NCI-H2171 treated with DMSO at 0.1 percent for 48 hours (cell line): ENCODE data around the gene DNAI2.

Experiments
- DNase-seq: peaks from one replicate; lab custom pipeline; 2025; lab: John Stamatoyannopoulos, UW

DNAI2 gene

GRCh38 chr17:74339537-74340195 lies 65.6 kb downstream of the DNAI2 start:
- peak; percentile 31 for DNase-seq

DNA sequence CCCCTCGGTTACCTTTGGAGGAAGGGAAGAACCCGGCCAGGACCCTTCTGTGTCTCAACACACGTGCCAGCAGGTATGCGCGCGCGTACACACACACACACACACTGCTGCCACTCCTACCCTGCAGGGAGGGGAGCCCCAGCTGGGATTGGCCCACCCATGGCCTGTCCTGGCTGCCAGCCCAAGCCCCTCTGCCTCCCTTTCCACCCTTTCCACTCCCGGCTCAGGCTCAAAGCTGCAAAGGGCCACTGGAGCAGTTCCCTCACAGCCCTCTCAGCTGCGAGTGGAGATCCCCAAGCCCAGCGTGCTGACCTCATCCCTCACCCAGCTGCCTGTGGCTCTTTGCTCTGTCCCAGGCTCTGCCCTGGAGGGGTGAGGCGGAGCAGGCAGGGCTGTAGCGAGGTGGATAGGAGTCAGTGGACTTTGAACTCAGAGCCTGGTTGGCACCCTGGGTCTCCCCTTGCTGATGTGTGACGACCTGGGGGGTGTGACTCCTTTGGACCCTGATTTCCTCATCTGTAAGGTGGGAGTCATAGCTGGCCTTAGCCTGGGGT lies 66.5 kb downstream of the DNAI2 start:
- peak; percentile 52 for DNase-seq

- DNase-seq: peak; percentile 96
Measured at GRCh38 chr17:74342224-74342623, 68.2 kb downstream of the DNAI2 start.

- no peak for DNase-seq
Measured at GRCh38 chr17:74343121-74343520, 69.1 kb downstream of the DNAI2 start.

DNA sequence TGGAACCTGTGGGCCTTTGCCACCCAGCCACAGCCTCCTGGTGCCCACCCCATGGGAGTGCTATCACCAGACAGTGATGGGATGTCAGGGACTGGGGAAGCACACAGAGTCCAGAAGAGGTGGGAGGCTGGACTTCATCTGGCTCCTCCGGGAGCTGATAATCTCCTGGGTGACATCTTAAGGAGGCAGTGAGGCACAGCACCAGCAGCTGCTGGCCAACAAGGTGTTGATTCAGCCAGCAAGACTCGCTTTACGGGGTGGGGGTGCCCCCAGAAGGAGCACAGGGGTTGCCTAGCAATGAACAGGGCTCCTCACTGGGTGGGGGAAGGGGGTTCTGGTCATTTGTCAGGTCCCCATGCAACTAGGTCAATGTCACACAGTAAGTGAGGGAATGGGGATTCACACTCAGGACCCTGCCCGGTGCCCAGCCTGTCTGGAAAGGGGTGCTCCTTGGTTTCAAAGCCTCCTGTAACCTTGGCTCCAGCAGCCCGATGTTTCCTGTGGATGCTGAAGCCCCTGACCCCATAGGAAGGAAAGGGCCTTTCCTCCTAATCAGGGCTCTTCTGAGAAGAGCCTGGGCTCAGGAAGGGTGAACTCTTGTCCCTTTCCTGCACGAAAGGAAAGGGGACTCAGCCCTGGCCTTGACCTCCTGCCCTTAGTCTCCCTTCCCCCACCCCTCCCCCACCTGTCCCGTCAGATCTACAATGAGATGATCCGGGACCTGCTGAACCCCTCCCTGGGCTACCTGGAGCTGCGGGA lies 69.7 kb downstream of the DNAI2 start:
- DNase-seq: peak; percentile 53

DNA sequence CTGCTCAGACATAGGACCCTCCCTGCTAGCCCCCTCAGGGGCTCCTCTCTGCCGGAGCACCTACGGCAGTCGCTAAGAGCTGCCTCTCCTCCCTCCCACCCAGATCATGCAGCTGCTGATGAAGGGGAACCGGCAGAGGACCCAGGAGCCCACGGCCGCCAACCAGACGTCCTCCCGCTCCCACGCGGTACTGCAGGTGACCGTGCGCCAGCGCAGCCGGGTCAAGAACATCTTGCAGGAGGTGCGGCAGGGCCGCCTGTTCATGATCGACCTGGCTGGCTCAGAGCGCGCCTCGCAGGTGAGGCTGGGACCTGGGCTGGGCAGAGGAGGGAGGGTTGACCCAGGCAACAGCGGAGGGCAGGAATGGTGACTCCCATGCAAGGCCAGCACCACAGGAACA lies 70.6 kb downstream of the DNAI2 start:
- no peak for DNase-seq

DNA sequence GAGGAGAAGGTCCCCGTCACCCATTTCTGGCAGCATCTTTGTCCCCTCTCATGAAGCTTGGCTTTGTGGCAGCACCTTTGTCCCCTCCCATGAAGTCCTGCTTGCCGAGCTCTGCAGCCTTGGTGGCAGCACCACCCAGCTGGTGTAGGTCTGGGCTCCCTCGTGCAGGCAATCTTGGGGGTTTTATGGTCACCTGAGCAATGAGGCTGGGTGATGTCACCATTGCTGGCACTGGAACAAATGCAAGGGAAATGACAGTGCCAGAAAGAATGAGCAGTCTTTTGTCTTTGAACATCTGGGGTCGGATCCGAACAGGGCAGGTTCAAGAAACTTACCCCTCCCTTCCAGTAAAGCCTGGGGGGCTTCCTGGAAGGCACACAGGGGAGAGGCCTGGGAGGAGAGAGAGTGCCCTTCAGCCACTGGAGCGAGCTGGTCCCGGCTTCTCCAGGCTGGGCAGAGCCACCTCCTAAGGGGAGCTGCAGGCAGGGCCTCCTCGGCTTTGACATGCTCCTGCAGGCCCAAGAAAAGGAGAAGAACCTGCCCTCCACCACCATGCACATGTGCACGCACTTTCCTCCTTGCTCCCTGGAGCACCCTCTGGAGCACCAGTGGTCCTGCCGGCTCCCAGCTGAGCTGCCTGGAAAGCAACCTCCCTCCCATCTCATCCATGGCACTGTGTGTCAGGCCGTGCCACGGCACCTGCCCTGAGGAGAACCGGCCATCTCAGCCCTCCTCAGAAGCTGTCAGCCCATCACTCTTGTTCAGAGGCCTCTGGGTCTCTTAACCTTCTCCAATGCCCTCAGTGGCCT lies 71.6 kb downstream of the DNAI2 start:
- DNase-seq: peak; percentile 26

DNA sequence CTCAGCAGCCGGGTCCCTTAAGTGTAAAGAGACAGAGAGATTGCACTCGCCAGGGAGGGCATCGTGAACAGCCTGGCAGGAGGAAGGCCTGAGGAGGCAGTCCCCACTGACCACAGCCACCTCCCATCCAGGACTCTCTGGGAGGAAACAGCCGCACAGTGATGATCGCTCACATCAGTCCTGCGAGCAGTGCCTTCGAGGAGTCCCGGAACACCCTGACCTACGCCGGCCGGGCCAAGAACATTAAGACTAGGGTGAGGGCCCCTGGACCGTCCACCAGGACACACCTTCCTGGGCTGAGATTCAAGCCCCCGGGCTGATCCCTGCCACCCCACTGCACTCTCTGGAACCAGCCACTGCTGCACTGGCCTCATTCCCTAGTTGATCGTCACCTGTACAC lies 73.6 kb downstream of the DNAI2 start:
- no peak for DNase-seq

GRCh38 chr17:74349120-74349519 lies 75.1 kb downstream of the DNAI2 start:
- DNase-seq: no peak

DNA sequence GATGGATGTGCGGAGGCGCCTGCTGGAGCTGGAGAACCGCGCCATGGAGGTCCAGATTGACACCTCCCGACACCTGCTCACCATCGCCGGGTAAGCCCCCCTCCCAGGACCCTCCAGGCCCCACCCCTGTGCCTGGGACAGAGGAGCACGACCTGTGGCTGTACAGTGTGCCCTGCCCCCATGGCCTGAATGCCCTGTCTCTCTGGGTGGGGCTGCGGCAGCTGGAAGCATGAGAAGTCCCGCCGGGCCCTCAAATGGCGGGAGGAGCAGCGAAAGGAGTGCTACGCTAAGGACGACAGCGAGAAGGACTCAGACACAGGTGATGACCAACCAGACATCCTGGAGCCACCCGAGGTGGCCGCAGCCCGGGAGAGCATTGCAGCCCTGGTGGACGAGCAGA lies 76.5 kb downstream of the DNAI2 start:
- DNase-seq: no peak

DNA sequence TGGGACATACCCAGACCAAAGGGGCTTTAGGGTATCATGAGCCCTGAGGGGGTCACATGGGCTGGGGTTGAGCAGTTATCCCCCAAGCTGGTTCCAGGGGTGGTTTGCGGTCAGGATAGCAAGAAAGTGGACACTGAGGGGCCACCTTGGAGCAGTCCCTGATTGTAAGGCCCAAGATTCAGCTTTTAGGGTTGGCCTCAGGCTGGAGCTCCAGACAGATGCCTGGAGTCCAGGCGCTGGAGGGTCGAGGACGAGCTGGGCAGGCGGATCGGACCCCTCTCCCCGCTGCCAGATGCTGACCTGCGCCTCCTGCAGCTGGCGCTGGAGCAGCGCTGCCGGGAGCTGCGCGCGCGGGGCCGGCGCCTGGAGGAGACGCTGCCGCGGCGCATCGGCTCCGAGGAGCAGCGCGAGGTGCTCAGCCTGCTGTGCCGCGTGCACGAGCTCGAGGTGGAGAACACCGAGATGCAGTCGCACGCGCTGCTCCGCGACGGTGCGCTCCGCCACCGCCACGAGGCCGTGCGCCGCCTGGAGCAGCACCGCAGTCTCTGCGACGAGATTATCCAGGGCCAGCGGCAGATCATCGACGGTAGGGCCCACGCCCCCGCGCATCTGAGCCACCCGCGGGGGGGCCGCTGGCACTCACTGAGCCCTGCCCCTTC lies 77.6 kb downstream of the DNAI2 start:
- DNase-seq: no peak

DNA sequence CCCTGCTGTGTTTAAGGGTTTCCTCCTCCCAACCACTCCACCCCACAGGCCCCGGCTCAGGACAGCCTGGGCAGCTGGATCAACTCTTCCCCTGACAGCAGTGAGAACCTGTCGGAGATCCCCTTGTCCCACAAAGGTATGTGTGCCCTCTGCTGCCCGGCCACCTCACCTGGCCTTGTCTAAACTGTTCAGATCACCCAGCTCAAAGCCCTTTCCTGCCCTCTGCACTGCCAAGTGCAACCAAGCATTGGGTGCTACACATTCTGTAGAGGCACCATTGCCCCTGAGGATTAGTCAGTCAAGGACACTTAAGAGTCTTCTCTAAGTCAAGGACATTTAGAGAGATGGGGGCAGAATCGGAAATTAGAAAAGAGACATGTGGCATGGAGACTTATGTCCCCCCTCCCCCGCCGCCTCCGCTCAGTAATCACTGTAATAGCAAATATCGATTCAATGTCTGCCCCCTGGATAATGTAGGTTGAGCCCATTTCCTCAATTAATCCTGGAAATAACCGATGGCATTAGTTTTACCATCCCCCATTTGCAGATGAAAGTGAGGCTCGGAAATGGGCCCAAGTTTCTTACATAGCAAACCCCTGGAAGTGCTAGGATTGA lies 79.5 kb downstream of the DNAI2 start:
- no peak for DNase-seq

DNA sequence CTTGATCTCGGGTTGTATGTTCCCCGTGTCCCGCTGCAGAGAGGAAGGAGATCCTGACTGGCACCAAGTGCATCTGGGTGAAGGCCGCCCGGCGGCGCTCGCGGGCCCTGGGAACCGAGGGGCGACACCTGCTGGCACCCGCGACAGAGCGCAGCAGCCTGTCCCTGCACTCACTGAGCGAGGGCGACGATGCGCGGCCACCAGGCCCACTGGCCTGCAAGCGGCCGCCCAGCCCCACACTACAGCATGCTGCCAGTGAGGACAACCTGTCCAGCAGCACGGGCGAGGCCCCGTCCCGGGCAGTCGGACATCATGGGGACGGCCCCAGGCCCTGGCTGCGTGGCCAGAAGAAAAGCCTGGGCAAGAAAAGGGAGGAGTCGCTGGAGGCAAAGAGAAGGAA lies 80.1 kb downstream of the DNAI2 start:
- no peak for DNase-seq

DNA sequence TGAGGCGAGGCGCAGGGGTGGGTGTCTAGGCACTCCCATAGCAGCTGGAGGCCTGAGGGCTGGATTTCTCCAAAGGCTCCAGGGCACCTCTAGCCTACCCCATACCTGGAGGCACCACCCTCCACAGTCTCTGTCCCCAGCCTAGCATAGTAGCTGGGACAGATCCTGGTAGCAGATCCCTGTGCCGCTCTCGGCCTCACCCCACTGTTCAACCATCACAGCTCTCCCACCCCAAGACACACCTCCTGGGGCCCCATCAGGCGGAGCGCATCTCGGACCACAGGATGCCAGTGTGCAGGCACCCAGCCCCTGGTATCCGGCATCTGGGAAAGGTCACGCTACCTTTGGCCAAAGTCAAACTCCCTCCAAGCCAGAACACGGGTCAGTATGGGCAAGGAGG lies 80.5 kb downstream of the DNAI2 start:
- DNase-seq: no peak

- no peak for DNase-seq
Measured at GRCh38 chr17:74355065-74355464, 81.0 kb downstream of the DNAI2 start.

GRCh38 chr17:74356646-74357465 lies 82.8 kb downstream of the DNAI2 start:
- no peak for DNase-seq

DNA sequence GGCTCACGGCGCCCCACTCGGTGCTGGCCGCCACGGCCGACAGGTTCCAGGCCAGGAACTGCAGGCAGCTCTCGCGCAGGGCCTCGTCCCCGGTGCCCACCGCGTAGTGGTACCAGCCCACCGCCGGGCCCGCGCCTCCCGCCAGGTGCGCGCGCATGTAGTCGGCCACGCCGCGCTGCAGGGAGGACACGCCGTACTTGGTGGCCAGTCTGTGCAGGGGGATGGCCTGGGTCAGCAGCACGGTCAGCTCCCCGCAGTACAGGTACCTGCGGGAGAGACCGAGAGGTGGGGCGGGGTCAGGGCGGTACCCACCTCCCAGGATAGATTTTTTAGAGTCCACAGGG lies 83.4 kb downstream of the DNAI2 start:
- DNase-seq: no peak

DNA sequence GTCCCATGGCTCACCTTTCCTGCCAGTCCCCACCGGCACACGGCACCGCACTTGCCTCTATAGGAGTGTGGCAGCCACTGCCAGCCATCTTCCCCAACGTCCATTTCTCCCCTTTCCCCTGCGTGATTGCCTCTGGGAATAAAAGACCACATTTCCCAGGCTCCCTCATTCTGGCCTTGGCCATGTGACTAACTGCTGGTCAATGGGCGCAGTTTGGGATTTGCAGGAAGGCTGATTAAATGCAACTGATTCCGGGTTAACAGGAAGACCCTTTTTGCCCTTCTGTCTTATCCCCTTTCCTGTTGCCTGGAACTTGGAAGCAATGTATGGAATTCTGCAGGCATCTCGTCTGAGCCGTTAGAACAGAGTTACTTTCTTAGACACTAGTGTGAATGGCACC lies 84.7 kb downstream of the DNAI2 start:
- no peak for DNase-seq

DNA sequence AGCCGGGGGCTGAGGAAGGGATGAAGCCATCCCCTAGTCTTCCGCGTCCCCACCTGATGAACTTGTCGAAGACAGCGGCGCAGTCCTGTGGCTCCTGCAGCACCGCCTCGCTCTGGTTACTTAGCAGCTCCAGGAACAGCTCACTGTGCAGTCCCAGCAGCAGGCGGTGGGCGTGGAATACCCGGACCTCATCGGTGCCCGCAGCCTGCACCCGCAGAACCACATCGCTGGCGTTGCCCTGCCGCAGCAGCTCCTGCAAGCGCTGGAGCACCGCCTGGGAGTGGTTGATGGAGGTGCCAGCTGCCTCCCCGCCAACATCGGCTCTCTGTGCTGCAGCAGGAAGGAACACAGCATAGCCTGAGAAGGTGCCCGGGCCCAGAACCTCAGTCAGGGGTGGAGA lies 85.9 kb downstream of the DNAI2 start:
- DNase-seq: no peak

DNA sequence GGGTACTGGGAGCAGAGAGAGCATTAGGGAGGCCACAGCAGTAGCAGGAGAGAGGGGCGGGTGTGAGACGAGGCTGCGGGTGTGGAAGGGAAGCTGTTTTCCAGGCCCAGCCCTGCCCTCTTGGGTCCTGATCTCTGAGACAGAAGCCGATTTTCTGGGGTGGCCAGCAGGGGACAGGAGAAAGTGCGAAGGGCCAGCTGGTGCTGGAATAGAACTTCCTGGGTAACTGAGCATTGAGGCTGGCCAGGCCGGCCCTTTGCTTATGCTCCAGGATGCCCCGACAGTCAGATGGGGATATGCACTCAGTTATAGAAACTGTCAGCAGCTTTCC lies 86.8 kb downstream of the DNAI2 start:
- no peak for DNase-seq
